SK-N-SH (cell line): ENCODE measurements around the gene RHOBTB1. TPM values are rescaled to one million over a fixed set of nuclear protein-coding genes. Genes with fewer than 3 reads are reported as not detected.

Experiments
- CTCF ChIA-PET: fragments of 300-600, 350-600 bp; formaldehyde crosslinking; extraction: SDS; loops from one replicate; lab custom pipeline; 2021; lab: Yijun Ruan, JAX
- POLR2A ChIA-PET: fragments of 350-600 bp; sonication (Branson Sonifier 250); formaldehyde crosslinking; extraction: SDS; loops from one replicate; lab custom pipeline; 2020; ENCODE audit warnings: antibody characterized with exemption, inconsistent platforms; lab: Yijun Ruan, JAX
- DNase-seq: peaks from one replicate; pipeline ENCODE4 v3.0.0; 2012
- H2AFZ ChIP-seq: fragments of 200-600 bp; sonication (generic); 2 replicates; pipeline ENCODE4 v1.8.1; 2016; ENCODE audit warnings: antibody characterized with exemption, mild to moderate bottlenecking, low read depth
- H3F3A ChIP-seq: fragments of 200-600 bp; sonication (generic); replicated peaks from 2 replicates; pipeline ENCODE3; 2016; ENCODE audit warnings: antibody characterized with exemption, mild to moderate bottlenecking; ENCODE audit not compliant: insufficient read depth
- H3K27ac ChIP-seq, 2 experiments: fragments of 200-500 bp in 1 of 2; fragments of 200-600 bp in 1 of 2; sonication (Bioruptor generic) in 1 of 2; sonication (generic), shearing (Covaris generic) in 1 of 2; 2 replicates each; pipeline versions ENCODE4 v1.5.1 to v1.6.1; 2014 to 2016; ENCODE audit warnings: low read depth in 2 of 2, inconsistent platforms in 1 of 2, low read length in 1 of 2, mild to moderate bottlenecking in 1 of 2, mixed read lengths in 1 of 2
- H3K27me3 ChIP-seq: fragments of 200-600 bp; sonication (generic), shearing (Covaris generic); 2 replicates; pipeline ENCODE4 v1.6.1; 2016; ENCODE audit warnings: mixed run types; ENCODE audit not compliant: insufficient read depth
- H3K36me3 ChIP-seq, 2 experiments: fragments of 200-500 bp in 1 of 2; fragments of 200-600 bp in 1 of 2; sonication (Bioruptor generic) in 1 of 2; sonication (generic) in 1 of 2; replicated peaks in 1 of 2; 2 replicates each; pipeline versions ENCODE3 to v1.5.1; 2014 to 2016; ENCODE audit warnings: low read length in 1 of 2, mild to moderate bottlenecking in 1 of 2; ENCODE audit not compliant: insufficient read depth in 2 of 2, control insufficient read depth in 1 of 2
- H3K4me1 ChIP-seq, 2 experiments: fragments of 200-500 bp in 1 of 2; fragments of 200-600 bp in 1 of 2; sonication (Bioruptor generic) in 1 of 2; sonication (generic), shearing (Covaris generic) in 1 of 2; 2 replicates each; pipeline versions ENCODE4 v1.5.1 to v1.6.1; 2014 to 2016; ENCODE audit warnings: low read depth in 1 of 2, low read length in 1 of 2, mixed run types in 1 of 2; ENCODE audit not compliant: insufficient read depth in 2 of 2, control insufficient read depth in 1 of 2
- H3K4me2 ChIP-seq: fragments of 200-600 bp; sonication (generic), shearing (Covaris generic); 2 replicates; pipeline ENCODE4 v1.6.1; 2017; ENCODE audit warnings: mixed run types
- H3K4me3 ChIP-seq, 2 experiments: fragments of 200-500 bp in 1 of 2; fragments of 200-600 bp in 1 of 2; sonication (Bioruptor generic) in 1 of 2; sonication (generic), shearing (Covaris generic) in 1 of 2; 2 replicates each; pipeline versions ENCODE4 v1.5.1 to v1.8.1; 2014 to 2016; ENCODE audit warnings: low read depth in 2 of 2, inconsistent platforms in 1 of 2, low read length in 1 of 2, mild to moderate bottlenecking in 1 of 2, mixed read lengths in 1 of 2, moderate library complexity in 1 of 2
- H3K79me2 ChIP-seq: fragments of 200-600 bp; sonication (generic); 2 replicates; pipeline ENCODE4 v1.8.1; 2017; ENCODE audit warnings: mild to moderate bottlenecking; ENCODE audit not compliant: insufficient read depth
- H3K9ac ChIP-seq: fragments of 200-600 bp; sonication (generic); 2 replicates; pipeline ENCODE4 v1.6.1; 2017; ENCODE audit warnings: mixed run types
- H3K9me2 ChIP-seq: fragments of 200-600 bp; sonication (generic); 2 replicates; pipeline ENCODE4 v1.6.1; 2017; ENCODE audit warnings: mixed run types
- H3K9me3 ChIP-seq: fragments of 200-600 bp; sonication (generic); 2 replicates; pipeline ENCODE4 v1.6.1; 2017; ENCODE audit warnings: mixed run types, mild to moderate bottlenecking, moderate library complexity
- H4K20me1 ChIP-seq: fragments of 200-600 bp; sonication (generic); 2 replicates; pipeline ENCODE4 v1.6.1; 2017; ENCODE audit warnings: mild to moderate bottlenecking, mixed run types; ENCODE audit not compliant: insufficient read depth
- ELF1 ChIP-seq: IDR thresholded peaks from 2 replicates; pipeline ENCODE4 v1.4.0; 2012
- EP300 ChIP-seq, 2 experiments: IDR thresholded peaks; 2 replicates each; pipeline versions ENCODE4 v1.4.0 to v1.6.1; 2012; ENCODE audit warnings: borderline replicate concordance in 1 of 2, low read depth in 1 of 2, low read length in 1 of 2
- EZH2phosphoT487 ChIP-seq: fragments of 200-600 bp; sonication (generic); IDR thresholded peaks from 2 replicates; pipeline ENCODE4 v1.6.1; 2017; ENCODE audit warnings: low read depth, mixed run types, mild to moderate bottlenecking, antibody characterized with exemption, moderate library complexity, borderline replicate concordance
- FOSL2 ChIP-seq: IDR thresholded peaks from 2 replicates; pipeline ENCODE4 v1.4.0; 2012; ENCODE audit warnings: low read depth, mild to moderate bottlenecking, moderate library complexity, borderline replicate concordance
- NFIC ChIP-seq: IDR thresholded peaks from 2 replicates; pipeline ENCODE4 v1.4.0; 2012; ENCODE audit warnings: borderline replicate concordance
- NRF1 ChIP-seq: IDR thresholded peaks from 2 replicates; pipeline ENCODE4 v1.6.1; 2012; ENCODE audit warnings: low read depth, mild to moderate bottlenecking, low read length
- RCOR1 ChIP-seq: fragments of 150-350 bp; IDR thresholded peaks from 2 replicates; pipeline ENCODE4 v1.6.1; 2017; ENCODE audit warnings: antibody characterized with exemption, low read length
- RXRA ChIP-seq: IDR thresholded peaks from 2 replicates; pipeline ENCODE4 v1.4.0; 2012; ENCODE audit warnings: low read depth, mild to moderate bottlenecking, borderline replicate concordance
- SMC3 ChIP-seq: IDR thresholded peaks from 2 replicates; pipeline ENCODE4 v1.6.1; 2012; ENCODE audit warnings: low read depth, low read length, improper control_type of control experiment
- TAF1 ChIP-seq: IDR thresholded peaks from 2 replicates; pipeline ENCODE4 v1.6.1; 2012; ENCODE audit warnings: low read depth, mild to moderate bottlenecking, low read length, moderate library complexity, borderline replicate concordance
- TCF12 ChIP-seq: IDR thresholded peaks from 2 replicates; pipeline ENCODE4 v1.4.0; 2012
- YY1 ChIP-seq: IDR thresholded peaks from 2 replicates; pipeline ENCODE4 v1.4.0; 2012; ENCODE audit warnings: low read depth, mild to moderate bottlenecking
- WGBS: methylation state at CpG from one replicate; pipeline ENCODE4 v1.1.6; 2017; ENCODE audit warnings: low lambda C conversion rate; 5-methylcytosine and 5-hydroxymethylcytosine counted together
- polyA plus RNA-seq, 3 experiments: library from polyadenylated mRNA; depleted of rRNA; stranded (reverse); fragments of >200 nt; gene quantifications; 2 replicates each; pipeline ENCODE4 v1.2.3, GENCODE V29; 2012
- TF ChIP-seq, protein P1 (sequence below): IDR thresholded peaks from 2 replicates; pipeline ENCODE4 v1.6.1; 2012; ENCODE audit warnings: mild to moderate bottlenecking, low read depth, low read length, moderate library complexity
- TF ChIP-seq, protein P2 (sequence below): IDR thresholded peaks from 2 replicates; pipeline ENCODE4 v1.4.0; 2012; ENCODE audit warnings: low read depth

The RHOBTB1 gene
- polyA plus RNA-seq, 1 of the 3 experiments (the other 2 are of a cell fraction) = 10.5 TPM

DNA sequence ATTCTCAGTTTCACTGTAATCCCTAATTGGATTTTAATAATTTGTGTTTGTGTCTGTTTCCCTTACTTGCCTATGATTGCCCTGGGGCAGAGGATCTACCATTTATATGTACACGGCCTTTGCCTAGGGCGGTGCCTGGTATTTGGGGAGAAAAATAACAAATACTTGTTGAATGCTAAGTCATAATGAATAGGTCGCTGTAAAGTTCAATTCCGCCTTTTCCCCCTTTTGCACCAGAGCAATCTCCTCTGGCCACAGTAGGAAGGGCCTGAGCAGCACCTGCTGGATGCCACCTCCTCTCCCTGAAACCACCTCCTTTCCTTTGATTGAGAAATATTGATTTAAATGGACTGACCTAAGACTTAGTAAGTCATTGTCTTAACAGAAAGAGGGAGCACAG is 70.2 kb downstream of the RHOBTB1 start:
- no peak for TF ChIP-seq EP300 (IDR thresholded peaks at IDR 0.05; ENCODE audit: borderline replicate concordance in 1 of 2, low read depth in 1 of 2, low read length in 1 of 2)
- TF ChIP-seq ELF1 = no peak
- no peak for TF ChIP-seq FOSL2
- no peak for TF ChIP-seq NFIC
- no peak for TF ChIP-seq YY1
- TF ChIP-seq, protein P1, sequence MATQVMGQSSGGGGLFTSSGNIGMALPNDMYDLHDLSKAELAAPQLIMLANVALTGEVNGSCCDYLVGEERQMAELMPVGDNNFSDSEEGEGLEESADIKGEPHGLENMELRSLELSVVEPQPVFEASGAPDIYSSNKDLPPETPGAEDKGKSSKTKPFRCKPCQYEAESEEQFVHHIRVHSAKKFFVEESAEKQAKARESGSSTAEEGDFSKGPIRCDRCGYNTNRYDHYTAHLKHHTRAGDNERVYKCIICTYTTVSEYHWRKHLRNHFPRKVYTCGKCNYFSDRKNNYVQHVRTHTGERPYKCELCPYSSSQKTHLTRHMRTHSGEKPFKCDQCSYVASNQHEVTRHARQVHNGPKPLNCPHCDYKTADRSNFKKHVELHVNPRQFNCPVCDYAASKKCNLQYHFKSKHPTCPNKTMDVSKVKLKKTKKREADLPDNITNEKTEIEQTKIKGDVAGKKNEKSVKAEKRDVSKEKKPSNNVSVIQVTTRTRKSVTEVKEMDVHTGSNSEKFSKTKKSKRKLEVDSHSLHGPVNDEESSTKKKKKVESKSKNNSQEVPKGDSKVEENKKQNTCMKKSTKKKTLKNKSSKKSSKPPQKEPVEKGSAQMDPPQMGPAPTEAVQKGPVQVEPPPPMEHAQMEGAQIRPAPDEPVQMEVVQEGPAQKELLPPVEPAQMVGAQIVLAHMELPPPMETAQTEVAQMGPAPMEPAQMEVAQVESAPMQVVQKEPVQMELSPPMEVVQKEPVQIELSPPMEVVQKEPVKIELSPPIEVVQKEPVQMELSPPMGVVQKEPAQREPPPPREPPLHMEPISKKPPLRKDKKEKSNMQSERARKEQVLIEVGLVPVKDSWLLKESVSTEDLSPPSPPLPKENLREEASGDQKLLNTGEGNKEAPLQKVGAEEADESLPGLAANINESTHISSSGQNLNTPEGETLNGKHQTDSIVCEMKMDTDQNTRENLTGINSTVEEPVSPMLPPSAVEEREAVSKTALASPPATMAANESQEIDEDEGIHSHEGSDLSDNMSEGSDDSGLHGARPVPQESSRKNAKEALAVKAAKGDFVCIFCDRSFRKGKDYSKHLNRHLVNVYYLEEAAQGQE = no peak
- TF ChIP-seq TCF12 = no peak
- TF ChIP-seq, protein P2, sequence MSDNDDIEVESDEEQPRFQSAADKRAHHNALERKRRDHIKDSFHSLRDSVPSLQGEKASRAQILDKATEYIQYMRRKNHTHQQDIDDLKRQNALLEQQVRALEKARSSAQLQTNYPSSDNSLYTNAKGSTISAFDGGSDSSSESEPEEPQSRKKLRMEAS = no peak
- no peak for TF ChIP-seq RCOR1
- no peak for TF ChIP-seq TAF1
- TF ChIP-seq SMC3 = no peak
- TF ChIP-seq, all 33 proteins: peak for 0
- CTCF ChIA-PET = interaction anchor here (1.3 kb wide), 1 partner anchor 9 kb away, joined by 3 read pairs; no protein-coding TSS in a partner anchor
- Histone ChIP-seq H3K27ac (no peak overlapping the region), H3K4me2 (no peak overlapping the region), H3K9ac (no peak overlapping the region), H3K9me3 (no peaks in the 10 kb centered on the region), H3K4me3 (no peak overlapping the region), H3F3A (no peaks in the 10 kb centered on the region), H2AFZ (no peak overlapping the region), H3K9me2 (no peaks in the 10 kb centered on the region), H3K36me3 (peaks cover 27 to 55% of the 10 kb centered on the region in 2 experiments), H3K27me3 (no peaks in the 10 kb centered on the region), H3K79me2 (no peaks in the 10 kb centered on the region), H3K4me1 (no peaks in the 10 kb centered on the region; a peak in 1 of 4 replicates), H4K20me1 (no peaks in the 10 kb centered on the region)
- no peak for DNase-seq
- WGBS = 94% methylated on average over 4 of the region's 4 CpGs
- POLR2A ChIA-PET = no interaction called here

DNA sequence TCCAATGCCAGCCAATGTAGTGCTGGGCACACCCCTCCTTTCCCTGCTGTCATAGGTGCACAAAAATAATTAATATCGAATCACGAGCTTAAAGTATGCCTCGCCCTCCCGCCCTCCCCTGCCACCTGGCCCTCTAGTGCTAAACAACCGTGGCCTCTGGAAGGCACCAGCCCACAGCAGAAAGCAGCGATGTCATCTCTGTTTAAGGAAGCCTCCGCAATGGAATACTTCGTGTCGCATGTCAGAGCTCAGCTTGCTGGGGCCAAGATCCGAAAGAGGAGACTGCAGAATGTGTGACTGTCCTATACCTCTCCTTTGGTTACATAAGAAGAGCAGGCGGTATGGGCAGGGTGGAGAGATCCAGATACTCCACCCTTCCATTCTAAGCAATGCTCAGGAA is 71.5 kb downstream of the RHOBTB1 start:
- ChIA-PET CTCF (interaction anchor here (1.3 kb wide), 1 partner anchor 11 kb away, joined by 3 read pairs; no protein-coding TSS in a partner anchor), POLR2A (no interaction called here)
- Histone ChIP-seq H3K4me2 (no peak overlapping the region), H3K27me3 (no peaks in the 10 kb centered on the region), H3F3A (no peaks in the 10 kb centered on the region), H3K4me3 (no peak overlapping the region), H3K9me3 (no peaks in the 10 kb centered on the region), H3K4me1 (no peaks in the 10 kb centered on the region; a peak in 1 of 4 replicates), H3K27ac (no peak overlapping the region), H3K9me2 (no peaks in the 10 kb centered on the region), H4K20me1 (no peaks in the 10 kb centered on the region), H3K79me2 (no peaks in the 10 kb centered on the region), H2AFZ (no peak overlapping the region), H3K36me3 (peaks cover 23 to 47% of the 10 kb centered on the region in 2 experiments), H3K9ac (no peak overlapping the region)
- WGBS = 97% methylated on average over 11 of the region's 11 CpGs
- no peak for DNase-seq
- TF ChIP-seq NRF1 = no peak
- no peak for TF ChIP-seq EZH2phosphoT487
- TF ChIP-seq RXRA = no peak
